ENCODE data around the gene MACROD2. TPM values are rescaled to one million over a fixed set of nuclear protein-coding genes. Genes with fewer than 3 reads are reported as not detected.
"Not testable (repeated sequence)": the region's sequence is repeated elsewhere in the genome, so short reads cannot be mapped to it uniquely, and the experiment has no call there.

Gene MACROD2
- total and polyA plus RNA-seq, 2 donors (not counting 1 experiment from before 2014, with no cell fraction given): 5.3 to 6.7 TPM

DNA sequence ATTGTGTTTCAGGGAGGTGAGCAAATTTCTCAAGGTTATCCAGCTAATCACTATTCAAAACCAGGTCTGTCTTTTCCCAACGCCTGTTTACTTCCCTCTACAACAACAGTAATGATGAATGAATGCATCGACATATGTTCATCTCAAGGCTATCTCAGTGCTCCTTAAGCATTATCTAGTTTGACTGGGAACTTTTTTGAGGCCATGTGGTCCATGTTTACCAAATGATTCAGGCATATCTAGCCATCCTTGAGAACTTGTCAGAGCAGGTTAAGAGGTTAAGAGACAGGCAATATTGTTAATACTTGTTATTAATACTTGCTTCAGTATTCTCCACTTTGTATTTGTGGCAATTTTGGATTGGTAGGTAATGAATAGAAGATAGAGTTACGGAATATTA lies 1380.5 kb downstream of the MACROD2 start:
- H3K9ac ChIP-seq (ENCODE audit: low read length): no peak overlapping the region

GRCh38 chr20:15377603-15378002 lies 1382.3 kb downstream of the MACROD2 start:
- H3K9me3 Mint-ChIP-seq (ENCODE audit: insufficient read depth); H3K9ac ChIP-seq (ENCODE audit: low read length); H3K27ac ChIP-seq (ENCODE audit: low read length in 2 of 2); H3K9me3 ChIP-seq (ENCODE audit: control extremely low read depth in 1 of 3, control insufficient read depth in 2 of 3, insufficient read depth in 1 of 3, low read length in 2 of 3); H3K4me2 ChIP-seq (replicated peaks; ENCODE audit: low read depth, low read length, poor library complexity, severe bottlenecking); ATAC-seq (ENCODE audit: low read depth); H2AFZ ChIP-seq (ENCODE audit: insufficient read depth, low read depth, low read length, poor library complexity, severe bottlenecking); H3K79me2 ChIP-seq (ENCODE audit: control insufficient read depth, insufficient read depth, low read length); intact Hi-C loops (cut with micrococcal nuclease); H3K4me3 ChIP-seq (ENCODE audit: control extremely low read depth in 1 of 5, extremely low read depth in 1 of 5, insufficient read depth in 1 of 5, low read depth in 2 of 5, low read length in 4 of 5); H3K4me1 ChIP-seq (ENCODE audit: control insufficient read depth in 2 of 2, insufficient read depth in 2 of 2, low read length in 2 of 2); H3K27ac Mint-ChIP-seq; H3K36me3 ChIP-seq (replicated peaks in 1 of 2; ENCODE audit: control extremely low read depth in 1 of 2, control insufficient read depth in 1 of 2, extremely low read depth in 1 of 2, insufficient read depth in 2 of 2, low read length in 1 of 2); H3K27me3 Mint-ChIP-seq; DNase-seq; H3K4me3 Mint-ChIP-seq; H3K4me1 Mint-ChIP-seq; H4K20me1 ChIP-seq (ENCODE audit: control insufficient read depth, insufficient read depth, low read length, poor library complexity, severe bottlenecking); H3K27me3 ChIP-seq (replicated peaks in 1 of 4; ENCODE audit: control extremely low read depth in 1 of 4, control insufficient read depth in 3 of 4, insufficient read depth in 4 of 4, low read length in 3 of 4): not testable (repeated sequence)
- ChIA-PET CTCF (interaction anchor here (0.7 kb wide), 2 partner anchors 8 to 454 kb away, joined by 3 to 4 read pairs; no protein-coding TSS in a partner anchor), POLR2A (interaction anchor here (0.7 kb wide), 1 partner anchor 15 kb away, joined by 5 read pairs; no protein-coding TSS in a partner anchor)
- WGBS (ENCODE audit: insufficient coverage): no CpG with 5 or more reads among the region's 5 CpGs

More for the DNA sequence above, 1380.5 kb downstream of the MACROD2 start:
- ChIA-PET POLR2A (no interaction called here), CTCF (no interaction called here)
- H3K4me1 ChIP-seq (ENCODE audit: control insufficient read depth in 2 of 2, insufficient read depth in 2 of 2, low read length in 2 of 2): no peaks in the 10 kb centered on the region
- ATAC-seq (ENCODE audit: low read depth) (no peak), DNase-seq (no peak)
- H3K9me3 Mint-ChIP-seq (ENCODE audit: insufficient read depth): no peaks in the 10 kb centered on the region
- no peaks in the 10 kb centered on the region for H3K27me3 ChIP-seq (replicated peaks in 1 of 4; ENCODE audit: control extremely low read depth in 1 of 4, control insufficient read depth in 3 of 4, insufficient read depth in 4 of 4, low read length in 3 of 4)
- no peaks in the 10 kb centered on the region for H3K27me3 Mint-ChIP-seq
- H3K4me3 ChIP-seq (ENCODE audit: control extremely low read depth in 1 of 5, extremely low read depth in 1 of 5, insufficient read depth in 1 of 5, low read depth in 2 of 5, low read length in 4 of 5): no peak overlapping the region
- H3K36me3 ChIP-seq (replicated peaks in 1 of 2; ENCODE audit: control extremely low read depth in 1 of 2, control insufficient read depth in 1 of 2, extremely low read depth in 1 of 2, insufficient read depth in 2 of 2, low read length in 1 of 2): no peaks in the 10 kb centered on the region
- no peak overlapping the region for H3K27ac ChIP-seq (ENCODE audit: low read length in 2 of 2)
- H3K9me3 ChIP-seq (ENCODE audit: control extremely low read depth in 1 of 3, control insufficient read depth in 2 of 3, insufficient read depth in 1 of 3, low read length in 2 of 3): no peaks in the 10 kb centered on the region
- H3K79me2 ChIP-seq (ENCODE audit: control insufficient read depth, insufficient read depth, low read length): no peaks in the 10 kb centered on the region
- H4K20me1 ChIP-seq (ENCODE audit: control insufficient read depth, insufficient read depth, low read length, poor library complexity, severe bottlenecking): no peaks in the 10 kb centered on the region
- no peak overlapping the region for H3K27ac Mint-ChIP-seq
- no peak overlapping the region for H3K4me3 Mint-ChIP-seq
- peaks cover 4% of the 10 kb centered on the region for H3K4me1 Mint-ChIP-seq
- 100% methylated on average over 1 of the region's 3 CpGs for WGBS (ENCODE audit: insufficient coverage)
- H3K4me2 ChIP-seq (replicated peaks; ENCODE audit: low read depth, low read length, poor library complexity, severe bottlenecking): no peak overlapping the region
- no peak overlapping the region for H2AFZ ChIP-seq (ENCODE audit: insufficient read depth, low read depth, low read length, poor library complexity, severe bottlenecking)
- intact Hi-C loops (cut with micrococcal nuclease): no loop called here
- TF ChIP-seq, protein P1, sequence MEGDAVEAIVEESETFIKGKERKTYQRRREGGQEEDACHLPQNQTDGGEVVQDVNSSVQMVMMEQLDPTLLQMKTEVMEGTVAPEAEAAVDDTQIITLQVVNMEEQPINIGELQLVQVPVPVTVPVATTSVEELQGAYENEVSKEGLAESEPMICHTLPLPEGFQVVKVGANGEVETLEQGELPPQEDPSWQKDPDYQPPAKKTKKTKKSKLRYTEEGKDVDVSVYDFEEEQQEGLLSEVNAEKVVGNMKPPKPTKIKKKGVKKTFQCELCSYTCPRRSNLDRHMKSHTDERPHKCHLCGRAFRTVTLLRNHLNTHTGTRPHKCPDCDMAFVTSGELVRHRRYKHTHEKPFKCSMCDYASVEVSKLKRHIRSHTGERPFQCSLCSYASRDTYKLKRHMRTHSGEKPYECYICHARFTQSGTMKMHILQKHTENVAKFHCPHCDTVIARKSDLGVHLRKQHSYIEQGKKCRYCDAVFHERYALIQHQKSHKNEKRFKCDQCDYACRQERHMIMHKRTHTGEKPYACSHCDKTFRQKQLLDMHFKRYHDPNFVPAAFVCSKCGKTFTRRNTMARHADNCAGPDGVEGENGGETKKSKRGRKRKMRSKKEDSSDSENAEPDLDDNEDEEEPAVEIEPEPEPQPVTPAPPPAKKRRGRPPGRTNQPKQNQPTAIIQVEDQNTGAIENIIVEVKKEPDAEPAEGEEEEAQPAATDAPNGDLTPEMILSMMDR (IDR thresholded peaks at IDR 0.05): no peak
